ENCODE measurements around the gene CCDC192. TPM values are rescaled to one million over a fixed set of nuclear protein-coding genes. Genes with fewer than 3 reads are reported as not detected.

The CCDC192 gene
- total RNA-seq, 1 donor from 2014 or later, result not detected

DNA sequence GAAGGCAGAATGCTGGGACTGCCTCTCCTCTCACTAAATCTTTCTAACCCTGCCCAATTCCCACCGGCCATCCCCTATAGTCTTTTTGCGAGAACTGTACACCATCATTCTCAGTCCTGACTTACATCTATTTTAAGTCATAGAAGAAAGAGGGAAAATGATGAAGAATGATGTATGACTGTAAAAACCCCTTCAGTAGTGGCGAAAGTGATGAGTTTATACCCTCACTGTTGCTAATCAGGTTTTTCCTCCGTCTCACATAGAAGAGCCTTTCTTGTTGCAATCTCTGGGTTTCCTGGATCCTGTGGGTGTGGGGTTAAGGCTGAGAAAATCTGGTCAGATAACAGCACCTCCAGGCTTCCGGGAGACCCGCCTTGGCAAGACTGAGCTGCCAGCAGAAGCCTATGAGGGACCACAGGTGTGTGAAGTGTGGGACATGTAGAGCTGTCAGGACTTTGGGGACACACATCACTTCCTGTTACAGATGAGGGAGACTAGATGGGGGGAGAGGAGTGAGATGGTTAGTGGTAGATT, 233.3 kb downstream of the CCDC192 start:
- no peak for DNase-seq (ENCODE audit: extremely low spot score in 2 of 2)
- TF ChIP-seq POLR2AphosphoS5 (IDR thresholded peaks at IDR 0.05; ENCODE audit: insufficient read depth in 1 of 2, low read depth in 1 of 2), result no peak
- no peak for TF ChIP-seq POLR2A (IDR thresholded peaks at IDR 0.05)
- TF ChIP-seq, protein P1, sequence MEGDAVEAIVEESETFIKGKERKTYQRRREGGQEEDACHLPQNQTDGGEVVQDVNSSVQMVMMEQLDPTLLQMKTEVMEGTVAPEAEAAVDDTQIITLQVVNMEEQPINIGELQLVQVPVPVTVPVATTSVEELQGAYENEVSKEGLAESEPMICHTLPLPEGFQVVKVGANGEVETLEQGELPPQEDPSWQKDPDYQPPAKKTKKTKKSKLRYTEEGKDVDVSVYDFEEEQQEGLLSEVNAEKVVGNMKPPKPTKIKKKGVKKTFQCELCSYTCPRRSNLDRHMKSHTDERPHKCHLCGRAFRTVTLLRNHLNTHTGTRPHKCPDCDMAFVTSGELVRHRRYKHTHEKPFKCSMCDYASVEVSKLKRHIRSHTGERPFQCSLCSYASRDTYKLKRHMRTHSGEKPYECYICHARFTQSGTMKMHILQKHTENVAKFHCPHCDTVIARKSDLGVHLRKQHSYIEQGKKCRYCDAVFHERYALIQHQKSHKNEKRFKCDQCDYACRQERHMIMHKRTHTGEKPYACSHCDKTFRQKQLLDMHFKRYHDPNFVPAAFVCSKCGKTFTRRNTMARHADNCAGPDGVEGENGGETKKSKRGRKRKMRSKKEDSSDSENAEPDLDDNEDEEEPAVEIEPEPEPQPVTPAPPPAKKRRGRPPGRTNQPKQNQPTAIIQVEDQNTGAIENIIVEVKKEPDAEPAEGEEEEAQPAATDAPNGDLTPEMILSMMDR (IDR thresholded peaks at IDR 0.05), result no peak
- no peaks in the 10 kb centered on the region for H3K4me1 ChIP-seq
- intact Hi-C loops (cut with DNase I), result no loop called here
- H3K4me3 ChIP-seq, result no peak overlapping the region
- H3K36me3 ChIP-seq, result no peaks in the 10 kb centered on the region
- H3K27ac ChIP-seq, result no peak overlapping the region
- H3K27me3 ChIP-seq, result no peaks in the 10 kb centered on the region
- H3K9me3 ChIP-seq, result no peaks in the 10 kb centered on the region

DNA sequence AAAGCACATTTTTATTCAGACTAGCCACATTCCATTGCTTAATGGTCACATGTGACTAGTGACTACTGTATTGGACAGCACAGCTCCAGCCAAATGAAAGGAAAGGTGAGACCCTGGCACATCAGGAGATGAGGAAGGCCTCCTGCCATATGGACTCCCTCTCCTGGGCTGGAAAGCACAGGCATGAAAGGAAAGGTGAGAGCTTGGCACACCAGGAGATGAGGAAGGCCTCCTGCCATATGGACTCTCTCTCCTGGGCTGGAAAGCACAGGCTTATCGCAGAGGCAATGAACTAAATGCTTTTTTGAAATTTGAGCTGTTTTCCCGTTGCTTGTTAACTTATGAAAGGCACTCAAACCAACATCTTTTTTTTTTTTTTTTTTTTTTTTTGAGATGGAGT, 235.6 kb downstream of the CCDC192 start:
- DNase-seq (ENCODE audit: extremely low spot score in 2 of 2), result no peak
- H3K4me3 ChIP-seq, result no peak overlapping the region

DNA sequence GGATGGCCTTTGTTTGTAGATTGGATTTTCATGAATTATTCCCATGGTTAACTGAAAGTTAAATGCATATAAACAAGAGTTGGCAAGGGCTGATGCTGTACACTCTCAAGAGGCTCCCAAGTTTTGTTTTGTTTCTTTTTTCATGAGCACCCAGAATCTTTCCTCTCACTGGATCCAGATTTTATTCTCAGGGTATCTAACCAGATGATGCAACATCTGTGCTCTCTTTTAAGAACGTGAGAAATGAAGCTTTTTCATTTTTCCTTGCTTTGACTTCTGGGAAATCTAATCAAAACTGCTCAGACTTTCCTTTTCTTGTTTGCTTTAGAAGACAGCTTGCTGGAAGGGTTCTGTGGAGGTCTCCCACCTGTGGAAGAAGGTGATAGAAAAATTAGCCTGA, 237.7 kb downstream of the CCDC192 start:
- Histone ChIP-seq H3K9me3 (no peaks in the 10 kb centered on the region), H3K4me1 (no peaks in the 10 kb centered on the region), H3K36me3 (no peaks in the 10 kb centered on the region), H3K27me3 (no peaks in the 10 kb centered on the region), H3K4me3 (no peak overlapping the region), H3K27ac (no peak overlapping the region)
- intact Hi-C loops (cut with DNase I), result no loop called here
- TF ChIP-seq, protein P1 (IDR thresholded peaks at IDR 0.05), result no peak
- no peak for TF ChIP-seq POLR2A (IDR thresholded peaks at IDR 0.05)
- no peak for TF ChIP-seq POLR2AphosphoS5 (IDR thresholded peaks at IDR 0.05; ENCODE audit: insufficient read depth in 1 of 2, low read depth in 1 of 2)
- no peak for DNase-seq (ENCODE audit: extremely low spot score in 2 of 2)

More for the DNA sequence above, 235.6 kb downstream of the CCDC192 start:
- Histone ChIP-seq H3K27ac (no peak overlapping the region), H3K4me1 (no peaks in the 10 kb centered on the region), H3K27me3 (no peaks in the 10 kb centered on the region), H3K9me3 (no peaks in the 10 kb centered on the region), H3K36me3 (no peaks in the 10 kb centered on the region)
- intact Hi-C loops (cut with DNase I), result no loop called here
- TF ChIP-seq POLR2AphosphoS5 (IDR thresholded peaks at IDR 0.05; ENCODE audit: insufficient read depth in 1 of 2, low read depth in 1 of 2), result no peak
- TF ChIP-seq POLR2A (IDR thresholded peaks at IDR 0.05), result no peak
- TF ChIP-seq, protein P1 (IDR thresholded peaks at IDR 0.05), result no peak

DNA sequence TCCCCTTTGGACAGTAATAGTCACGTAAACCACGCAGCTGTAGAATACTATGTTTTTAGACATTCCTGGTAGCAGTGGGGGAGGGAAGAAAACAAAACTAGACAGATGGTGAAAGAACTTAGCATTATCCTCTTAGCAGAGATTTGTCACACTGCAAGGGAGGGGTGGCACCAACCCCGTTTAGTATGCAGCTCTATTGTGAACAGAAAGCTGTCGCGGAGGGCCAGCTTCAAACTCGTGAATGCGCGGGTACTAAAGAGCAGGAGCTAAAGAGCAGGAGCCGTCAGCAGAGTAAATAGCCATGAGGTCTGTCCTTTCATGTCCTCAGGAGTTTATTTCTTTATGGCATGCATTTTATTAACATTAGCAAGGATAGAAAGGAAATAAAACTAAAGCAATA, 238.5 kb downstream of the CCDC192 start:
- no peaks in the 10 kb centered on the region for H3K27me3 ChIP-seq
- H3K27ac ChIP-seq, result no peak overlapping the region
- no peak for DNase-seq (ENCODE audit: extremely low spot score in 2 of 2)
- no peaks in the 10 kb centered on the region for H3K36me3 ChIP-seq
- no peak overlapping the region for H3K4me3 ChIP-seq
- H3K9me3 ChIP-seq, result no peaks in the 10 kb centered on the region
- no peaks in the 10 kb centered on the region for H3K4me1 ChIP-seq
- TF ChIP-seq, protein P1 (IDR thresholded peaks at IDR 0.05), result no peak
- TF ChIP-seq POLR2AphosphoS5 (IDR thresholded peaks at IDR 0.05; ENCODE audit: insufficient read depth in 1 of 2, low read depth in 1 of 2), result no peak
- no peak for TF ChIP-seq POLR2A (IDR thresholded peaks at IDR 0.05)
- intact Hi-C loops (cut with DNase I), result no loop called here

DNA sequence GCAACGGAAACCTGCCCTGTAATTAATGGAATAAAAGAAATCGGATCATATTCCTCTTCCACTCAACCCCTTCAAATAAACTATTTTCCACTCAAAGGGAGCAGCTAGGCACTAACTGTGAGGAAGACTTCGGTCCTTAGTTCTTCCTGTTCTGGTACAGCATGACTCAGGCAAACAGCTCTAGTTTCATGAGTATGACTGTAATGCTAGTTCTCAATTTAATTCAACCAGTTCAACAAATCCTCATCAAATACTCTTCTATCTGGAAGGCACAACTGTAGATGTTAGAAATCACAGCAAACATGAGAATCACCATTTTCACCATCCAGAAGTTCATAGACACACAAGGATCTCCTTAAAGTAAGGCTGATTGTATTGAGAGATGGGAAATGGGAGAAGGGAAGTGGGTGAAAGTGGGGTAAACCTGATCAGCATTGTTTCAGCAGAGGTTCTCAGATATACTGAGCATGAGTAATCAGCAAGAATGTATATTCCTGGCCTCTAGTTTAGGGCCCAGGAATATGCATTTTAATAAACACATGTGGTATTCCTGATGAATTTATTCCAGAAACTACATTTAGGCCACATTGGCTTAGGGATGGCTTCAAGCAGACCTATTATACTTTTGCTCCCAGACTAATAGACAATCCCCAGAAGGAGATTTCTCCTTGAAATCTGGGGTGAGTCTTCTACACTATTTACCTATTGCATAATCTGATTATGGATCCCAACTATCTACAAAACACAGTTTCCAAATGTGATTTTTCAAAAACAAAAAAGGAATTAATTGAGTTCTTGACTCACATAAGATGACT, 239.3 kb downstream of the CCDC192 start:
- no peaks in the 10 kb centered on the region for H3K9me3 ChIP-seq
- H3K27me3 ChIP-seq, result no peaks in the 10 kb centered on the region
- DNase-seq (ENCODE audit: extremely low spot score in 2 of 2), result no peak
- no peaks in the 10 kb centered on the region for H3K36me3 ChIP-seq
- no peak overlapping the region for H3K27ac ChIP-seq
- no peaks in the 10 kb centered on the region for H3K4me1 ChIP-seq
- intact Hi-C loops (cut with DNase I), result no loop called here
- H3K4me3 ChIP-seq, result no peak overlapping the region
- no peak for TF ChIP-seq POLR2A (IDR thresholded peaks at IDR 0.05)
- TF ChIP-seq, protein P1 (IDR thresholded peaks at IDR 0.05), result no peak
- no peak for TF ChIP-seq POLR2AphosphoS5 (IDR thresholded peaks at IDR 0.05; ENCODE audit: insufficient read depth in 1 of 2, low read depth in 1 of 2)

Measured in vagina (tissue), 2 donors.